Stimulated activated effector memory CD8-positive, alpha-beta T cell treated with anti-CD3 and anti-CD28 coated beads, Interleukin-12 subunit alpha, Interleukin-12 subunit beta, amount 100 ng/mL, for 72 hours (primary cell): ENCODE data around the gene BMP3.
A peak's percentile ranks its signal among the peaks of the same experiment; 100 is the strongest.

Experiments used
- ATAC-seq: fragments of 150-1000 bp; cut with Tn5 transposase; 2 replicates; pipeline ENCODE4 v1.10.0; 2021
- DNase-seq, 2 donors: peaks; one replicate each; pipeline ENCODE4 v3.0.0; 2021 to 2022; ENCODE audit warnings: low spot score in 2 of 2
- H3K27ac Mint-ChIP-seq: one replicate; pipeline ENCODE4 v1.8.0; 2022; ENCODE audit warnings: mild to moderate bottlenecking, mixed read lengths
- H3K36me3 Mint-ChIP-seq: one replicate; pipeline ENCODE4 v1.8.0; 2022; ENCODE audit warnings: mild to moderate bottlenecking, mixed read lengths
- H3K4me1 Mint-ChIP-seq: one replicate; pipeline ENCODE4 v1.8.0; 2022; ENCODE audit warnings: mixed read lengths
- H3K4me3 Mint-ChIP-seq: one replicate; pipeline ENCODE4 v1.8.0; 2022; ENCODE audit warnings: mild to moderate bottlenecking, mixed read lengths
- H3K9me3 Mint-ChIP-seq: one replicate; pipeline ENCODE4 v1.8.0; 2022; ENCODE audit warnings: mixed read lengths

The BMP3 gene

GRCh38 chr4:81069706-81070331 lies 39.3 kb downstream of the BMP3 start:
- H3K36me3 Mint-ChIP-seq = no peaks in the 10 kb centered on the region

GRCh38 chr4:81071013-81071412 lies 40.5 kb downstream of the BMP3 start:
- Mint-ChIP-seq H3K4me3 (no peak overlapping the region), H3K27ac (no peak overlapping the region), H3K36me3 (no peaks in the 10 kb centered on the region), H3K4me1 (no peaks in the 10 kb centered on the region), H3K9me3 (no peaks in the 10 kb centered on the region)
- DNase-seq = no peak
- ATAC-seq = no peak

More at GRCh38 chr4:81069706-81070331, 39.3 kb downstream of the BMP3 start:
- peak; percentile 42 to 70 for DNase-seq
- peak; percentile 82 for ATAC-seq
- no peak overlapping the region for H3K4me3 Mint-ChIP-seq
- H3K27ac Mint-ChIP-seq = no peak overlapping the region
- no peaks in the 10 kb centered on the region for H3K9me3 Mint-ChIP-seq
- no peaks in the 10 kb centered on the region for H3K4me1 Mint-ChIP-seq

DNA sequence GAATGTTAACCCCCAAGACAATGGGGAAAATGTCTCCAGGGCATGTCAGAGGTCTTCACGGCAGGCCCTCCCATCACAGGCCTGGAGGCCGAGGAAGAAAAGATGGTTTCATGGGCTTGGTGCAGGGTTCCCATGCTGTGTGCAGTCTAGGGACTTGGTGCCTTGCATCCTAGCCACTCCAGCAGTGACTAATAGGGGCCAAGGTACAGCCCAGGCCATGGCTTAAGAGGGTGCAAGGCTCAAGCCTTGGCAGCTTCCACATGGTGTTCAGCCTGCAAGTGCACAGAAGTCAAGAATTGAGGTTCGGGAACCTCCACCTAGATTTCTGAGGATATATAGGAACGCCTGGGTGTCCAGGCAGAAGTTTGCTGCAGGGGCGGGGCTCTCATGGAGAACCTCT lies 50.6 kb downstream of the BMP3 start:
- ATAC-seq = no peak
- no peaks in the 10 kb centered on the region for H3K9me3 Mint-ChIP-seq
- H3K4me3 Mint-ChIP-seq = no peak overlapping the region
- no peaks in the 10 kb centered on the region for H3K36me3 Mint-ChIP-seq
- no peak for DNase-seq
- H3K27ac Mint-ChIP-seq = no peak overlapping the region
- H3K4me1 Mint-ChIP-seq = no peaks in the 10 kb centered on the region

GRCh38 chr4:81084029-81084428 lies 53.5 kb downstream of the BMP3 start:
- Mint-ChIP-seq H3K9me3 (no peaks in the 10 kb centered on the region), H3K27ac (no peak overlapping the region), H3K4me3 (no peak overlapping the region), H3K36me3 (no peaks in the 10 kb centered on the region), H3K4me1 (no peaks in the 10 kb centered on the region)
- ATAC-seq (peak; percentile 52), DNase-seq (no peak)

DNA sequence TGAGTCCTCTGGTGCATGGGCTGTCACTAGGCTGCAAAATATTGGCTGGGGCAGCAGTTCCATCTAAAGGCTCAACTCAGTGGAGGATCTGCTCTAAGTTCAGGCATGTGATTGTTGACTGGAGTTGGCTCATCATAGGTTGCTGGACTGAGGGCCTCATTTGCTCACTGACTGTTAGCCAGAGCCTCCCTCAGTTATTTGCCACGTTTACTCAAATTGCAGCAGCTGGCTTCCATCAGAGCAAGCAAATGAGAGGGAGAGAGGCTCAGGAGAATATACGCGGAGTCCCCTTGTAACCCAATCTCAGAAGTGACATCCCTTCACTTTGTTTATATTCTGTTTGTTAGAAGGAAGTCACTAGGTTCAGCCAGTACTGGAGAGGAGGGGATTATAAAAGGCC lies 54.1 kb downstream of the BMP3 start:
- H3K9me3 Mint-ChIP-seq = no peaks in the 10 kb centered on the region
- no peaks in the 10 kb centered on the region for H3K36me3 Mint-ChIP-seq
- H3K27ac Mint-ChIP-seq = no peak overlapping the region
- H3K4me3 Mint-ChIP-seq = no peak overlapping the region
- DNase-seq (no peak), ATAC-seq (peak; percentile 26)
- no peaks in the 10 kb centered on the region for H3K4me1 Mint-ChIP-seq

- no peaks in the 10 kb centered on the region for H3K9me3 Mint-ChIP-seq
- no peak for DNase-seq
- H3K4me3 Mint-ChIP-seq = no peak overlapping the region
- ATAC-seq = no peak
- no peak overlapping the region for H3K27ac Mint-ChIP-seq
- no peaks in the 10 kb centered on the region for H3K36me3 Mint-ChIP-seq
- H3K4me1 Mint-ChIP-seq = no peaks in the 10 kb centered on the region
These were observed 54.8 kb downstream of the BMP3 start for GRCh38 chr4:81085291-81085690.

GRCh38 chr4:81085979-81086378 lies 55.5 kb downstream of the BMP3 start:
- H3K36me3 Mint-ChIP-seq = no peaks in the 10 kb centered on the region
- H3K4me3 Mint-ChIP-seq = no peak overlapping the region
- H3K27ac Mint-ChIP-seq = no peak overlapping the region
- ATAC-seq = no peak
- DNase-seq = no peak
- no peaks in the 10 kb centered on the region for H3K9me3 Mint-ChIP-seq
- no peaks in the 10 kb centered on the region for H3K4me1 Mint-ChIP-seq

- no peaks in the 10 kb centered on the region for H3K4me1 Mint-ChIP-seq
- H3K36me3 Mint-ChIP-seq = no peaks in the 10 kb centered on the region
- H3K27ac Mint-ChIP-seq = no peak overlapping the region
- no peaks in the 10 kb centered on the region for H3K9me3 Mint-ChIP-seq
- no peak for DNase-seq
- H3K4me3 Mint-ChIP-seq = no peak overlapping the region
- ATAC-seq = no peak
These were observed 63.4 kb downstream of the BMP3 start for GRCh38 chr4:81093720-81094401.

DNA sequence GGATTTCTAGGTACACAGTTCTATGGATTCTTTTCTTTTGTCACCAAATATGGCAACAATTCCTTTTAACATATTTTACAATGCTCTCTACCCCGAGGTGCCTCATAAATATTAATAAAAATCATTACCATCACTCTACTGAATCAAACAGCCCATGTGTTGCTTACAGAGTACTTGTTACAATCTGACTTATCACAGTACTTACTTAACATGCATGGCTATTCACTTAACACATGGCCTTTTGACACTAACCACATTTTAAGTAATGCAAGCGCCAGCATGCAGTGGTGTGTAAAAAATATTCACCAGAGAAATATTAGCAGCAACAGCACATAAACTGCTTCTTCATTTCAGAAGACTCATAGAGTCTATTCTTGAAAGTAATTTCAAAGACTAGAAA lies 64.9 kb downstream of the BMP3 start:
- no peaks in the 10 kb centered on the region for H3K4me1 Mint-ChIP-seq
- ATAC-seq = no peak
- no peak for DNase-seq
- no peak overlapping the region for H3K4me3 Mint-ChIP-seq
- H3K27ac Mint-ChIP-seq = no peak overlapping the region
- no peaks in the 10 kb centered on the region for H3K9me3 Mint-ChIP-seq
- no peaks in the 10 kb centered on the region for H3K36me3 Mint-ChIP-seq

GRCh38 chr4:81096566-81096965 lies 66.1 kb downstream of the BMP3 start:
- no peak for ATAC-seq
- Mint-ChIP-seq H3K27ac (no peak overlapping the region), H3K4me3 (no peak overlapping the region), H3K36me3 (no peaks in the 10 kb centered on the region), H3K4me1 (no peaks in the 10 kb centered on the region), H3K9me3 (no peaks in the 10 kb centered on the region)
- DNase-seq = no peak

DNA sequence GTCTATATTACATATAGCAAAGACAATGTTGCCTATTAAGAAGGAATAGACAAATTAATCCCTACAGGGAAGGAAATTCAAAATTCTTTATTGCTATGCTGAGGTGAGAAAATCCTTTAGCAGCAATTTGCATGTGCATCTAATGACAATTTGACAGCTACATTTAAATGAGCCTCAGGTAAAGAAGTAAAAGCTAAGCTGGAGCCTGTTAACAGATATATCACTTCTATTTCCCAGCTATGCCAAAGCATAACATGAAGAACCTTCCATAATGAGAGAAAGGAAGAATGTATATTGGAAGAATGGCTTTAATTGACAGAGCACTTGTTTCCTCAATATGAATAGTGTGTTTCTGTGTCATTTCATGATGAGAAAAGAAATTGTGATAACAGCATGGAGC lies 71.6 kb downstream of the BMP3 start:
- Mint-ChIP-seq H3K36me3 (no peaks in the 10 kb centered on the region), H3K4me3 (no peak overlapping the region), H3K27ac (no peak overlapping the region), H3K9me3 (no peaks in the 10 kb centered on the region), H3K4me1 (no peaks in the 10 kb centered on the region)
- DNase-seq (no peak), ATAC-seq (no peak)

GRCh38 chr4:81106150-81106549 lies 75.6 kb downstream of the BMP3 start:
- H3K4me3 Mint-ChIP-seq = no peak overlapping the region
- H3K9me3 Mint-ChIP-seq = no peaks in the 10 kb centered on the region
- peak; percentile 26 for ATAC-seq
- H3K27ac Mint-ChIP-seq = no peak overlapping the region
- H3K36me3 Mint-ChIP-seq = no peaks in the 10 kb centered on the region
- no peaks in the 10 kb centered on the region for H3K4me1 Mint-ChIP-seq
- no peak for DNase-seq
